Activated CD8-positive, alpha-beta memory T cell treated with anti-CD3 and anti-CD28 coated beads for 24 hours (primary cell): ENCODE measurements around the gene SPOCK1.
"Not testable (repeated sequence)": the region's sequence is repeated elsewhere in the genome, so short reads cannot be mapped to it uniquely, and the experiment has no call there.

Experiments
- DNase-seq: peaks from one replicate; pipeline ENCODE4 v3.0.0-alpha.2; 2020

SPOCK1 gene

GRCh38 chr5:137393196-137393993 lies 105.7 kb downstream of the SPOCK1 start:
- DNase-seq = no peak

DNA sequence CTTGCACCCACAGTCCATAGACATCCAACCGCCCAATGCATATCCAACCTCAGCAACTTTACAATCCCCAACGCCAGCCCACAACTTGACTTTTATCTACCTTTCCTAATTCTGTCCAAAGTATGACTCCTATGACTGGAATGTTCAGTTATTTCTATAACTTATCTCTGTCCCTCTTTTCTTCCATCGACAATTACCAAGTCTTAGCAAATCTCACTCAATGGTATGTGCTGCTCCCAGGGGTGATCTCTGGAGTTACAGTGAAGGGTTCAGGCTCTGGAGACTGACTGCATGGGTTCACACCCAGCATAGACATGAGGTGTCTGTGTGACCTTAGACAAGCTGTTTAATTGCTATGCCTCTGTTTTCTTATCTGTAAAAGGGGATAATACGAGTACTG lies 106.9 kb downstream of the SPOCK1 start:
- DNase-seq = no peak

DNA sequence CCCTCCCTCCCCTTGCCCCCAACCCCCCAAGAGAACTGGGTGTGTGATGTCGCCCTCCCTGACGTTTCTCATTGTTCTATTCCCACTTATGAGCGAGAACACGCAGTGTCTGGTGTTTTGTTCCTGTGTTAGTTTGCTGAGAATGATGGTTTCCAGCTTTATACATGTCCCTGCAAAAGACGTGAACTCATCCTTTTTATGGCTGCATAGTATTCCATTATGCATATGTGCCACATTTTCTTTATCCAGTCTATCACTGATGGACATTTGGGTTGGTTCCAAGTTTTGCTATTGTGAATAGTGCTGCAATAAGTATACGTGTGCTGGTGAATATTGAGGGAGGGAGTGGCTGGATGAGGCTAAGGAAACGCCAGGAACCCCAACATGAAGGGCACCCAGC lies 108.1 kb downstream of the SPOCK1 start:
- not testable (repeated sequence) for DNase-seq

DNA sequence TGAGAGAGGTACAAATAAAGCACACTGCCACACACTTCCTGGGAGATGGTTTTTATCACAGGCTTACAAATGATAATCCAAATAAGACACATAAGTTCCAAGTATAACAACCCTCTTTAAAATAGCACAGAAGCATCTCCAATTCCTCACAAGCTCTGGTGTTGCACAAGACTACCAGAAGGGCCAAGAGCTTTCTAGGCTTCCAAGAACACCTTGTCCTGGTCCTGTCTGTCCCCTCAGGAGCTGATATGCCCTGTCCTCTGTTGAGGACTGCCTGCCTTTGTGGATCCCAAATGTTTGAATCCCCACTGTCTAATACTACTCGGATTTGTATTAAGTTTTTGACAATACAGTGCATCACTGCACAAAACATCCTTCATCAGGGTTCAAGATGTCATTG lies 110.1 kb downstream of the SPOCK1 start:
- no peak for DNase-seq

GRCh38 chr5:137385064-137385463 lies 114.1 kb downstream of the SPOCK1 start:
- no peak for DNase-seq

- DNase-seq = no peak
Measured at GRCh38 chr5:137383909-137384308, 115.2 kb downstream of the SPOCK1 start.

DNA sequence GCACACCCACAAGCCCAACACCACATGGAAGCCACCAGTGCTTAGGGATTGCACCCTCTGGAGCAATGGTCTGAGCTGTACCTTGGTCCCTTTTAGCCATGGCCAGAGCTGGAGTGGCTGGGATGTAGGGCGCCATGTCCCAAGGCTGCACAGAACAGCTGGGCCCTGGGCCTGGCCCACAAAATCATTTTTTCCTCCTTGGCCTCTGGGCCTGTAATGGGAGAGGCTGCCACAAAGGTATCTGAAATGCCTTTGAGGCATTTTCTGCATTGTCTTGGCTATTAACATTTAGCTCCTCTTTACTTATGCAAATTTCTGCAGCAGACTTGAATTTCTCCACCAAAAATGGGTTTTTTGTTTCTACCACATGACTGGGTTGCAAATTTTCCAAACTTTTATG lies 117.6 kb downstream of the SPOCK1 start:
- DNase-seq = no peak

DNA sequence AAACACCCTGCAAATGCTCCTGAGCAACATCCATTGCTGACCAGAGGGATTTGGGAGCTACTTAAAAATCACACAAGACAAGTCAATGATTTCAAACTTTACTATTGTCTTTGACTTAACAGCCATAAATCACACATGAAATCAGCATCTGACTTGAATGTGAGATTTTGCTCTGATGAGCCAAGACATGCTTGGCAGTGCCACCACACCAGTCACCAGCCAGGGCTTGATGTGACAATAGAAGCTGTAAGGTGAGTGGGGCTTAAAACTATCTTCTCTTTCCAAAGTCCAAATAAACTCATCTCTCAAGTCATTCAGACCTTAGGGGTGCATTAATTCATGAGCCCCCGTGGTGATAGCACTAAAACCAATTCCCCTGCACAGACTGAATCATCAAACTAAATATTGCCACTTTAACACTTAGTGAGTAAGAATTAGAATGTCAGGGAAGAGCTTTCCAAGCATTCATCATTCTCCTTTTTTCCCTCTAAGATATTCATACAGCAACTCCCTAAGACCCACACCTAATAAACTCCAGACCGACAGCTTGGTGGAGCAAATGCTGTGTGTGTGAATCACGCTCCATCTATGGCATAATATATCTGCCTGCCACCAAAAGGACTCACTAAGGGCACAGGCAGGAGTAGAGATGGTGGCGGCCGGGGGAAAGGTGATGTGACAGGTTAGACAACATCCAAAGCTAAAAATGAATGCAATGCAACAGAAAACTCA lies 119.4 kb downstream of the SPOCK1 start:
- no peak for DNase-seq

- DNase-seq = no peak
Measured at GRCh38 chr5:137375741-137376526, 123.2 kb downstream of the SPOCK1 start.

DNA sequence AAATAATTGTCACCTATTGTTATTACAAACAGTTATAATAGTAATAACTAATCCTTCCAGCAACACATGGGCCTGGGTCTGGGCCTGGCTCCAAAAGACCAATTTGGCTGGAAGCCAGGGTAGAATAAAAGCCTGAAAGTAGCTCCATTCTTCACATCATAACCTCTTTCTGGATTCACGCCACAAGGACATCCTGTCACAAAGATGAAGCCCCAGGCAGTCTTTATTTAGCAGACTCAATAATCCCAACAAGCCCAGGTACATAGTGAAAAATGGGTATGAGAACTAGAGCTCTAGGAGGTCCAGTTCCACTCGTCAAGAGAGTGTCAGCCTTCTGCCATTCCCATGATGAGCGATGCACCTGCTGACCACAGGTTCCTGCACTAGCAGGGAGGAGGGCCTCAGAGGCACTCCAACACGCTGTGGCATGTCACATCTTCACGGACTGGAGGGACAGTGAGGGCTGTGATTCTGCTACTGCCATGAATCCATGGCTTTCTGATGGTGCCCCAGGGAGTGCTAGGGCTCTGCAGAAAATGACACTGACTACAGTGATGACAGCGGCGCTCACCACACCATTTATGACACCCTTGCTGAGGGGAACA lies 124.9 kb downstream of the SPOCK1 start:
- DNase-seq = no peak

DNA sequence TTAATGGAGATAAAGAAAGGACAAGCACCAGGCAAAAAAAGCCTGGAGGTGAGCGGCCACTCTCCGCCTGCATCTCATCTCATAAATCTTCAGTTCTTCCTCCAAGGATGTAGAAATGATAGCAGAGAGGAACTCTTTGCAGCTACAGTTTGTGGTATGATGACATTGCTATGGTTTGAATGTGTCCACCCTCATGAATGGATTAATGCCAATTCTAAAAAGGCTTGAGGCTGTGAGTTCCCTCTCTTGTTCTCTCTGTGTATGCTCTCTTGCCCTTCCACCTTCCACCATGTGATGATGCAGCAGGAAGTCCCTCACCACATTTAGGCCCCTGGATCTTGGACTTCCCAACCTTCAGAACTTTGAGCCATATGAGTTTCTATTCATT lies 126.4 kb downstream of the SPOCK1 start:
- DNase-seq = no peak

- DNase-seq = no peak
Measured at GRCh38 chr5:137372016-137372772, 126.9 kb downstream of the SPOCK1 start.

GRCh38 chr5:137370096-137371071 lies 128.7 kb downstream of the SPOCK1 start:
- DNase-seq = no peak

DNA sequence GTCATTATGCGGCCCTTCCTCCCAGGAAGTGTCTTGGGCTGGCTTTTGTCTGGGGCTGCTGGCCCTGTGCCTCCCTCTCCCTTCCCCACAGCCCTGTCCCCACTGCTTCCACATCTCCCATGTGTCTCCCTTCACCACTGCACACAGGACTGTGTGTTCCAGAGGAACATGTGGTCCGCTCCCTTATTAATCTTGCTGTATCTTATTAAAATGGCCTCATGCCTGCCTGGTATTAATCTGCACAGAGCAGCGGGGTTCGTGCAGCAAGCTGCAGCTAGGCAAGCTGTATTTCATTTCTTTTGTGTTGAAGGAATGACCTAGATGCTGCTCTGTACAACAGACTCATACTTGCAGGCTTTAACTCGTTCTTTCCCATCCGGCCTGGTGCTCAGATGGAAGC lies 130.5 kb downstream of the SPOCK1 start:
- no peak for DNase-seq

DNA sequence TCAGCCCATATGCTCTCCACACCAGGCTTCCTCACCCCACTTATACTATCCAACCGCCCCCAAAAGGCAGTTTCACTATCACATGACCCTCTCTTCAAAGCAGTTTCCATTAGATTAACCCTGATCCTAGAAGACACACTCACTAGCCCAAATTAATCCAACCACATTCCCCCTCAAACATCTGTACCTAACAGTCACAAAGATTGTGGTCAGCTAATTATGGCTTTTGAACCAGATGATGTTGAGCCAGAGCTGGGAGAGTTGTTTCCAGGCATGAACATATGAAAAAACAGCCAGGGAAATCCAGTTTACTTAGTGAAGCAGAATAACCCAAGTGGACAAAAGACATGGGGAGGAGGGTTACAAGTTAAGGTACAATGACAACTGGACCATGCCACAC lies 131.2 kb downstream of the SPOCK1 start:
- no peak for DNase-seq

DNA sequence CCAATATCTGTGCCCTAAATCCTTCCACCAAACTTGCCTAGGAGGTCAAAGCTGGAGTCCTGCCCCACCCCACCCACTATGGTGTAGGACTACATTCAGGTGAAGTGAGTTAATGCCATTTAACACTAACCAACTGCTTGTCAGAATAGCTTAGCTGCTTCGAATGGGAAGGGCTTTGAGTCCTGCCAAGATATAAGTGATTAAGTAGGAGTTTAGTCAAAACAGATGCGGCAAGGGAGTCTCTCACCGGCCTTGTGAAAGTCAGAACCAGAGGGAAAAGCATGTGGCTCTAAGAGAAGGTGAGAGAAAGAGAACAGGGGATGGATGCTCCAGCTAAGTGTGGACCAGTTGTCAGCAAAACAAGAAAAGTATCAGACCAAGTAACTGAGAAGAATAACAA lies 132.6 kb downstream of the SPOCK1 start:
- DNase-seq = no peak

- DNase-seq = no peak
Measured at GRCh38 chr5:137365126-137365865, 133.8 kb downstream of the SPOCK1 start.

- no peak for DNase-seq
Measured at GRCh38 chr5:137361280-137361679, 137.8 kb downstream of the SPOCK1 start.

DNA sequence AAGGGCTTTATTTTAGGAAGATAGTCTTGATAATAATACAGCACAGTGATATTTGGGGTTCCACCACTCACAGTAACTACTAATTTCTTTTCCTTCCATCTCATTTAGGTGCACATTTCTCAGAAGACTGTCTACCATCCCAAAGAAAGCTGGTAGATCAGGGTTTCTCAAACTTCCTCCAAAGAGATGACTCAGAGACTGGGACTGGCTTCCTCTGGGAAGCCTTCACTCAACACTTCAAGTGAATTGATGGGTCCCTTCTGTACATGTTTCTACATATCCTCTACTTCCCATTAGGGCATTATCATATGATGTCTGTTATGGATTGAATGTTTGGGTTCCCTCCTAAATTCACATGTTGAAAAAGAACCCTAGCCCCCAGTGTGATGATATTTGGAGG lies 138.5 kb downstream of the SPOCK1 start:
- no peak for DNase-seq

DNA sequence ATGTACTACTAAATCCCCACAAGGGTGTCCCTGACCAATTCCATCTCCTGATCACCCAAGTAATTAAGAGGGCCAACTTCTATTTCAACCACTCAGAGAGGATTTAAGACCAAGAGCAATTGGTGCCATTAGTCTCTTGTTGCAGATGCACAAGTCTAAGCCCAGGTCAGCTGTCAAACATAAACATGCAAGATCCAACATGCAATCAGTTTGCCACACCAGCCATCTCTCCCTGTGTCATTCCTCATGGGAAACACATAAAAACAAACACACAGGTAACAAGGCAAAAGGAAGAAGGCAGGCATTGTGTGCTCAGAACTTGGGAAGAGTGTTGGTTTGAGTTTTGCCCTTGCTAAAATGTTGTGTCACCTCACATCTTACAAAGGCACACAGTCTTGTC lies 139.2 kb downstream of the SPOCK1 start:
- no peak for DNase-seq

DNA sequence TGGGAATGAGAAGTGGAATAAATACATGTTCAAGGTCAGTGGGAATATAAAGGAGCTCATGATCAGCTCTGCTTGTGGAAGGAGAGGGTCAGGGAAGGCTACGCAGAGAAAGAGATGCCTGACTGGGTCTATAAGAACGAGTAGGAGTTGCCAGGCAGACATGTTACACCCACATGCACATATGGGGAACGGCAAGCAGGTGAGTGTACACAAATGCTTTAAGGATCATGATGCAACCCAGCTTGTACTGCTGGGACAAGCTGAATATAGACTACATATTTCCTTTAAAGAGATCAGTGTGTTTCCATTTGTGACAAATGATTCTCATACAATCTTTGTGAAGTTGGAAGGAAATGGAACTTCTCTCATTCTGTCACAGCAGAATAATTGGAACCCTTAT lies 141.7 kb downstream of the SPOCK1 start:
- no peak for DNase-seq
